Liver (tissue), 9 donors: ENCODE measurements around the gene NUB1. TPM values are rescaled to one million over a fixed set of nuclear protein-coding genes. Genes with fewer than 3 reads are reported as not detected.

Experiments used
- DNase-seq: peaks from one replicate; pipeline ENCODE4 v3.0.0-alpha.2; 2017; ENCODE audit warnings: low spot score
- H3K27ac ChIP-seq, 2 donors: one replicate each; pipeline ENCODE4 v1.7.0; 2013; ENCODE audit warnings: inconsistent platforms in 2 of 2, low read length in 2 of 2, control low read depth in 1 of 2, low read depth in 1 of 2, mild to moderate bottlenecking in 1 of 2
- H3K27me3 ChIP-seq, 4 donors: one replicate each; pipeline versions ENCODE4 v1.6.1 to v1.7.0; 2013; ENCODE audit warnings: low read length in 3 of 4, inconsistent platforms in 1 of 4, mild to moderate bottlenecking in 1 of 4, moderate library complexity in 1 of 4; ENCODE audit not compliant: control insufficient read depth in 4 of 4, insufficient read depth in 4 of 4
- H3K36me3 ChIP-seq, 4 donors: one replicate each; pipeline versions ENCODE4 v1.6.1 to v1.7.0; 2013; ENCODE audit warnings: low read length in 3 of 4, mild to moderate bottlenecking in 3 of 4, low read depth in 1 of 4, moderate library complexity in 1 of 4; ENCODE audit not compliant: control insufficient read depth in 4 of 4, insufficient read depth in 3 of 4
- H3K4me1 ChIP-seq, 4 donors: one replicate each; pipeline versions ENCODE4 v1.6.1 to v1.7.0; 2013; ENCODE audit warnings: low read length in 3 of 4, mild to moderate bottlenecking in 3 of 4, moderate library complexity in 1 of 4; ENCODE audit not compliant: control insufficient read depth in 4 of 4, insufficient read depth in 4 of 4
- H3K4me3 ChIP-seq, 3 donors: one replicate each; pipeline versions ENCODE4 v1.6.1 to v1.7.0; 2013; ENCODE audit warnings: low read length in 3 of 3, control low read depth in 1 of 3, low read depth in 1 of 3, mild to moderate bottlenecking in 1 of 3
- H3K9ac ChIP-seq, 2 donors: one replicate each; pipeline ENCODE4 v1.7.0; 2013; ENCODE audit warnings: low read length in 2 of 2, mild to moderate bottlenecking in 2 of 2, moderate library complexity in 2 of 2, control low read depth in 1 of 2, low read depth in 1 of 2
- H3K9me3 ChIP-seq, 4 donors: one replicate each; pipeline versions ENCODE4 v1.6.1 to v1.7.0; 2013; ENCODE audit warnings: low read length in 3 of 4; ENCODE audit not compliant: control insufficient read depth in 4 of 4
- CTCF ChIP-seq: fragments of 150-350 bp; IDR thresholded peaks from 2 replicates; pipeline ENCODE4 v1.5.1; 2017; ENCODE audit warnings: improper control_type of control experiment, low read depth, low read length; ENCODE audit not compliant: missing input control
- EGR1 ChIP-seq, 2 donors: IDR thresholded peaks; 2 replicates each; pipeline ENCODE4 v1.6.1; 2016 to 2018; ENCODE audit warnings: antibody characterized with exemption in 2 of 2, low read depth in 2 of 2
- FOXA1 ChIP-seq: IDR thresholded peaks from 2 replicates; pipeline ENCODE4 v1.6.1; 2016; ENCODE audit warnings: antibody characterized with exemption
- FOXA2 ChIP-seq: IDR thresholded peaks from 2 replicates; pipeline ENCODE4 v1.6.1; 2016; ENCODE audit warnings: antibody characterized with exemption
- GABPA ChIP-seq, 2 donors: IDR thresholded peaks in 1 of 2; conservative IDR thresholded peaks in 1 of 2; 2 replicates each; pipeline ENCODE4 v1.6.1; 2016; ENCODE audit warnings: antibody characterized with exemption in 2 of 2, mild to moderate bottlenecking in 1 of 2, moderate library complexity in 1 of 2
- HNF4A ChIP-seq, 2 donors: conservative IDR thresholded peaks; 2 replicates each; pipeline ENCODE4 v1.6.1; 2016; ENCODE audit warnings: antibody characterized with exemption in 2 of 2, mild to moderate bottlenecking in 2 of 2
- HNF4G ChIP-seq: IDR thresholded peaks from 2 replicates; pipeline ENCODE4 v1.6.1; 2016; ENCODE audit warnings: antibody characterized with exemption
- JUND ChIP-seq, 2 donors: IDR thresholded peaks; 2 replicates each; pipeline ENCODE4 v1.6.1; 2016; ENCODE audit warnings: antibody characterized with exemption in 2 of 2
- MAX ChIP-seq: IDR thresholded peaks from 2 replicates; pipeline ENCODE4 v1.6.1; 2016; ENCODE audit warnings: antibody characterized with exemption
- RAD21 ChIP-seq, 2 donors: IDR thresholded peaks; 2 replicates each; pipeline ENCODE4 v1.6.1; 2016; ENCODE audit warnings: antibody characterized with exemption in 2 of 2, mild to moderate bottlenecking in 2 of 2
- RXRA ChIP-seq, 2 donors: IDR thresholded peaks; 2 replicates each; pipeline ENCODE4 v1.6.1; 2017 to 2018; ENCODE audit warnings: antibody characterized with exemption in 2 of 2, mild to moderate bottlenecking in 1 of 2
- SP1 ChIP-seq: IDR thresholded peaks from 2 replicates; pipeline ENCODE4 v1.6.1; 2018; ENCODE audit warnings: antibody characterized with exemption, mild to moderate bottlenecking
- TAF1 ChIP-seq: conservative IDR thresholded peaks from 2 replicates; pipeline ENCODE4 v1.6.1; 2016; ENCODE audit warnings: antibody characterized with exemption, mild to moderate bottlenecking
- YY1 ChIP-seq: IDR thresholded peaks from 2 replicates; pipeline ENCODE4 v1.6.1; 2016; ENCODE audit warnings: antibody characterized with exemption, mild to moderate bottlenecking
- ZBTB33 ChIP-seq: IDR thresholded peaks from 2 replicates; pipeline ENCODE4 v1.6.1; 2016; ENCODE audit warnings: antibody characterized with exemption
- WGBS: extraction: QIAGEN DNeasy Blood & Tissue Kit; methylation state at CpG from one replicate; pipeline ENCODE4 v1.1.7; 2013; 5-methylcytosine and 5-hydroxymethylcytosine counted together
- polyA plus RNA-seq, 2 donors: library from polyadenylated mRNA; stranded (reverse) in 1 of 2; unstranded in 1 of 2; fragments of 200-250 nt in 1 of 2; fragments of >200 nt in 1 of 2; fragmentation: Nextera tagmentation in 1 of 2; extraction: Ambion mirVana in 1 of 2; gene quantifications; one replicate each; pipeline versions ENCODE4 v1.2.1 to v1.2.3, GENCODE V29; 2013 to 2015
- total RNA-seq, 2 donors: library from RNA; depleted of rRNA; stranded (reverse); fragments of >200 nt; gene quantifications; one replicate each; pipeline ENCODE4 v1.2.3, GENCODE V29; 2014
- donor health status: healthy.
- donor health status: healthy.
- donor health status: healthy.
- donor health status: healthy.
- donor health status: healthy.

NUB1 gene
- total and polyA plus RNA-seq, 4 donors, result 14.0 to 27.9 (median 18.8) TPM

- Histone ChIP-seq H3K36me3 (peaks cover 11 to 50% (median 38%) of the 10 kb centered on the region in 4 donors), H3K27ac (no peak overlapping the region), H3K27me3 (no peaks in the 10 kb centered on the region), H3K4me3 (no peak overlapping the region), H3K4me1 (peaks cover 0 to 12% (median 7%) of the 10 kb centered on the region in 4 donors), H3K9me3 (no peaks in the 10 kb centered on the region), H3K9ac (no peak overlapping the region)
- WGBS, result 74% methylated on average over 5 of the region's 5 CpGs
- no peak for DNase-seq
- TF ChIP-seq EGR1 (IDR thresholded peaks at IDR 0.05; ENCODE audit: low read depth in 2 of 2), result no peak
- TF ChIP-seq TAF1, result no peak
- no peak for TF ChIP-seq YY1
- no peak for TF ChIP-seq MAX
- TF ChIP-seq CTCF, result no peak
- TF ChIP-seq FOXA2, result no peak
- TF ChIP-seq JUND (IDR thresholded peaks at IDR 0.05), result no peak
- no peak for TF ChIP-seq SP1
- TF ChIP-seq ZBTB33, result no peak
- no peak for TF ChIP-seq RAD21 (IDR thresholded peaks at IDR 0.05)
Observed at GRCh38 chr7:151352512-151352911, 10.9 kb downstream of the NUB1 start.

GRCh38 chr7:151361193-151361959 is 19.8 kb downstream of the NUB1 start:
- no peak for TF ChIP-seq ZBTB33
- 94% methylated on average over 3 of the region's 3 CpGs for WGBS
- H3K9ac ChIP-seq, result no peak overlapping the region
- no peak overlapping the region for H3K27ac ChIP-seq
- H3K4me1 ChIP-seq, result peaks cover 0 to 3% (median 1%) of the 10 kb centered on the region in 4 donors
- DNase-seq, result no peak
- H3K27me3 ChIP-seq, result no peaks in the 10 kb centered on the region
- no peak overlapping the region for H3K4me3 ChIP-seq
- no peaks in the 10 kb centered on the region for H3K9me3 ChIP-seq
- H3K36me3 ChIP-seq, result peaks cover 9 to 35% (median 23%) of the 10 kb centered on the region in 4 donors

GRCh38 chr7:151363182-151363581 is 21.6 kb downstream of the NUB1 start:
- Histone ChIP-seq H3K27ac (no peak overlapping the region), H3K27me3 (no peaks in the 10 kb centered on the region), H3K4me3 (no peak overlapping the region), H3K36me3 (peaks cover 3 to 30% (median 18%) of the 10 kb centered on the region in 4 donors), H3K9ac (no peak overlapping the region), H3K4me1 (peaks cover 0 to 3% (median 2%) of the 10 kb centered on the region in 4 donors), H3K9me3 (no peaks in the 10 kb centered on the region)
- WGBS, result 100% methylated on average over 1 of the region's 1 CpG
- no peak for DNase-seq
- TF ChIP-seq YY1 (no peak), HNF4G (no peak), ZBTB33 (no peak), RXRA (IDR thresholded peaks at IDR 0.05) (no peak), GABPA (IDR thresholded peaks at IDR 0.05 in 1 of 2, conservative IDR thresholded peaks at IDR 0.05 in 1 of 2) (no peak), HNF4A (conservative IDR thresholded peaks at IDR 0.05) (no peak), MAX (no peak), FOXA1 (no peak), SP1 (no peak), FOXA2 (no peak), EGR1 (IDR thresholded peaks at IDR 0.05; ENCODE audit: low read depth in 2 of 2) (no peak), TAF1 (no peak)
